Smooth muscle cell of the brain vasculature (primary cell): Measurements from ENCODE around the gene MAP1A.

Experiments
- DNase-seq: peaks from one replicate; pipeline ENCODE4 v3.0.0-alpha.2; 2012; ENCODE audit warnings: low read depth, low spot score

MAP1A gene

DNA sequence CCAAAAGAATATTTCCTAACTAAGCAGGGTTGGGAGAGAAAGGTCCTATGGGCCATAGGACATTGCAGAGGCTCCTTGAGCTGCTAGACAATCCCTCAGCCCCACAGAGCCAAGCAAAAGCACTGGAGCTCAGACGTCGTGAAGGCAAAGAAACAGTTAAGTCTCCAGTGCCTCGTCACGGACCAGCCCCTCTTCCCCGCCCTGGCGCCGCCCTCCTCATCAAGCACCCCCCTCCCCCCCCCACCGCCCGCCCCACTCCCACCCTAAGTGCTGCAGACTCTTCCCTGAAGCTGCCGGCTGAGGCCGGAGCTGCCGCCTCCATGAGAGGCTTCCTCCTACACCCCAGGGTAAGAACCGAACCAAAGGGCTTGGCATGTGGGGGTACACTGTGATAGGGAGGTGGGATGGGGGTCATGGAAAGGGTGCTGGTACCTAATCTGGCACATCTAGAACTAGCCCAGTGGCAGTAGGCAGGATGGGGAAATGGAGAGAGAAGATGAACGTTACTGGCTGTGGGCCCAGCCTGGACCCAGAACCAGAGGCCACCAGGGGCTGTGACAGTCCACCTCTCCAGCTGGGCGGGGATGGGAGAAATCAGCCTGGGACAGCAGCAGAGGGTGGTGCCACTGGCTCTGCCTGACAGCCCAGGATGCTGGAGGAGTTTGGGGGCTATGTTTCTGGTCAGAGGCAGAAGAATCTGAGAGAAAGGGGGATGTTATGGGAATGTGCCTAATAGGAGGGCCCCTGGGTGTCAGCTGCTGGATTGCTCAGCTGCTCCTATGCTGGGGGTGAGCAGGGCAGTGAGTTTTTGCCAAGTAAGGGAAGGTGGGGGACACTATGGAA, at the start of gene MAP1A:
Gene MAP1A, plus strand, starts transcription at position 255 of the 843 bp plus-strand sequence. CDS start 3,866 bp downstream, outside the sequence.
- DNase-seq: no peak

DNA sequence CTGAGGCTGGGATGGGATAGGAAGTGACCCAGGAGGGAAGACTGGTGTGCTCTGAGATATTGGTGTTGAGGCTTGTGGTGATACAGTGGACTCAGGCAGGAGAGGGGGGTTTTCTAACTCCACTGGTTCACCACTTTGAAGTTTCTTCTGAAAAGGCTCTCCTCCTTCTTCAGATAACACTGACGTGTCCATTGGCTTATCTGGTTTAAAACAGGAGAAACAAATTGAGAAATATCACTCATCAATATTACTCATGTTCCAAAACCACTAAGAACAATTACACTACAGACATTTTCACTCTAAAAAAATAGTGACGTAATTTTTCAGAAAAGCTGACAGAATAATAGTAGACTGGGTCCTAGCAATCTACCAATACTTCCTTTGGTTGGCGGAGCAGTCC, 47.5 kb upstream of the MAP1A start:
- no peak for DNase-seq

DNA sequence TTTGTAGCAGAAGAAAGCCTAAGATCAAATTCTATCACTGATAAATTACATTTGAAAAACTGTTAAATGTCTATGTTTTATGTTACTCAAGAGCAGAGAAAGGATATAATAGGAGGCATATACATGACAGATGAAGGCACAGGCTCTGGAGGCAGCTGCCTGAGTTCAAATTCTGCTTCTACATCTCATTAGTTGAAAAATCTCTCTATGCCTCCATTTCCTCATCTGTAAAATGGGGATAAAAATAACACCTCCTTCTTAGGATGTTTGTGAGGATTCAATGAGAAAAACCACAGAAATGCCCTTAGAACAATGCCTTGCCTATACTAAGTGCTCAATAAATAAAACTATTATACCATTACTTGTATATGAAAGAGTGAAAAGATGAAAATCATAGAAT, 45.4 kb upstream of the MAP1A start:
- no peak for DNase-seq

DNA sequence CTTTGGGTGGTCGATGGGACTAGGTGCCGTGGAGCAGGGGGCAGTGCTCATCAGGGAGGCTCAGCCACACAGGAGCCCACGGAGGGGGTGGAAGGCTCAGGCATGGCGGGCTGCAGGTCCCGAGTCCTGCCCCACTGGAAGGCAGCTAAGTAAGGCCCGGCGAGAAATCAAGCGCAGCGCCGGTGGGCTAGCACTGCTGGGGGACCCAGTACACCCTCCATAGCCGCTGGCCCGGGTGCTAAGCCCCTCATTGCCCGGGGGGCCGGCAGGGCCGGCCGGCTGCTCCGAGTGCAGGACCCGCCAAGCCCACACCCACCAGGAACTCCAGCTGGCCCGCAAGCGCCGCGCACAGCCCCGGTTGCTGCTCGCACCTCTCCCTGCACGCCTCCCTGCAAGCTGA, 43.5 kb upstream of the MAP1A start:
- DNase-seq: no peak

DNA sequence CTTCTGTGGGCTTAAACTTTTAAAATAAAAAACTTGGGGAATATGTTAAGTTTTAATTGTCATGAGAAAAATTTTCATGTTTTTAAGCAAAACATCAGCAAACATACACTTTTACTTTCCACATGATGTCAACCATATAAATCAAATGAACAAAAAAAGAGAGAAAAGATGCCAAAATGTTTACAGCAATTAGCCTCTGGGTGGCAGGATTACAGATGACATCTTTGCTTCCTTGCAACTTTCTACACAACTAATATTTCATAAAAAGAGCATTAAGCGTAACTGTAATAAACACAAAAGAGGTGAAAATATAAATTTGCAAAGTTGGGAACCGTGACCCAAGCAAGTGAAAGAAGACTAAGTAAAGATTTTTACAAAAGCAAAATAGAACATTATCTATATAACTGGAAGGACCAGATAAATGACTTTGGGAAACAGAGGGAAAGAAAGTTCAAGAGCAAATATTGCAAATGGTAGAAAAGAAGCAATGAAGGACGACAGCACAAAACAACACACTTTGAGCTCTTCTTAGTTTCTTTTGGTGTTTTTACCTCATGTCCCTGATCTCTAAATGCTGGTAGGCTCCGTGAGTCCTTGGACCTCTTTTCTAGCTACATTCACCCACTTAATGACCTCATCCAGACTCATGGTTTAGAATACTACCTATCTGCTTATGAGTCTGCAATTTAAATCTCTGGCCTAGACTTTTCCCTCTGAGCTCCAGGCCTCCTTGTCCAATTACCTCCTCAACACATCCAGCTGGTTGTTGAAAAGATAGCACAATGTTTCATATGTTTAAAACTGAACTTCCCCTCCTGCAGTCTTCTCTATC, 33.9 kb upstream of the MAP1A start:
- no peak for DNase-seq

DNA sequence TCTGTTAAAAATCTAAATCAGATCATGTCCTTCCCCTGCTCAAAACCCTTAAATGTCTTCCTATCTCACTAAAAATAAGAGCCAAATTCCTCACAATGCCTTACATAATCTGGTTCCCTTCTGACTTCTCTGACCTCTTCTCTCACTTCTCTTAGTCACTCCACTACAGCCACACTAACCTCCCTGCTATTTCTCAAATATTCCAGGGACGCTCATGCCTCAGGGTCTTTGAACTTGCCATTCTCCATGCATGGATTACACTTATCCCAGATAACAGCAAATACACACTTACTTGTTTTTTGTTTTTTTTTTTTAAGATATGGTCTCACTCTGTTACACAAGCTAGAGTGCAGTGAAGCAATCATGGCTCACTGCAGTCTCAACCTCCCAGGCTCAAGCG, 33.0 kb upstream of the MAP1A start:
- DNase-seq: no peak

DNA sequence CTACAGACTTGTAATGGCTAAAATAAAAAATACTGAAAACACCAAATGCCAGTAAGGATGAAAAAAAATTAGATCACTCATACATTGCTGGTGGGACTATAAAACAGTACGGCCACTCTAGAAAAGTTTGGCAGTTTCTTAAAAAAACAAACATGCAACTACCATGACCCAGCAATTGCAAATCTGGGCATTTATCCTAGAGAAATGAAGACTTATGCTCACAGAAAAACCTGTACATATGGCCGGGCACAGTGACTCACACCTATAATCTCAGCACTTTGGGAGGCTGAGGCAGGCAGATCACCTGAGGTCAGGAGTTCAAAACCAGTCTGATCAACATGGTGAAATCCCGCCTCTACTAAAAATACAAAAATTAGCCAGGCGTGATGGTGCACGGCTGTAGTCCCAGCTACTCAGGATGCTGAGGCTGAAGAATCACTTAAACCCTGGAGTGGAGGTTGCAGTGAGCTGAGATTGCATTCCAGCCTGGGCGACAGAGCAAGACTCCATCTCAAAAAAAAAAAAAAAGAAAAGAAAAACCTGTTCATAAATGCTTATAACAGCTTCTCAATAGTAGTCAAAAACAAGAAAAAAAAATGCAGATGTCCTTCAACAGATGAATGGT, 30.0 kb upstream of the MAP1A start:
- no peak for DNase-seq

DNA sequence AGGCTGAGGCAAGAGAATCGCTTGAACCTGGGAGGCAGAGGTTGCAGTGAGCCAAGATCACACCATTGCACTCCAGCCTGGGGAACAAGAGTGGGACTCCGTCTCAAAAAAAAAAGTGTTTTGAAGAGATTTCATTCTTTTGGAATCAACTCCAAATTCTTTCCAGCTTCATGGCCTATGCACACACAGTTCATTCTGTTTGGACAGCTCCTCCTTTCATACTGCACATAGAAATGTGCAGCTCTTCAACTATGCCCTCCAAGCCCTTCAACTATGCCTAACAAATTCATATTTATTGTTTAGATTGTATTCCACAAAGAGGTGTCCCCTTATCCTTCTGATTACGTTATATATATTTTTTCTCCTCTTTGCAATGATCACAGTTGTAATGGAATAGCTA, 28.6 kb upstream of the MAP1A start:
- no peak for DNase-seq

DNA sequence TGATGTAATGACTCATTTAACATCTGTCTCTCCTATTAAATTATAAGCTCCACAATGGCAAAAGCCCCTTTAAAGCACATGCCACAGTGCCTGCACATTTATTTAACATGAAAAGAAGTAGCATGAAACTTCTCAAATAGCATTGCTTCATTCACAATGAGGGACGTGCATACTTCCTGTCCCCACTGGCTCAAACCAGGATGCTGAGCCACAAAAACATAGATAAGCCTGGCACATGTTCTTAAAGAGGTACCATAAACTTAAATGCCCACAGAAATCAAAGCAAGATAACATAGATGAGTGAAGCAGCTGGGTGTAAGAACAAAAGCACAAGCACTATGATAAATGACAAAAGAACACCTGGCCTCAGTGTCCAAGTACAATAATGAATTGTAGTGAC, 28.2 kb upstream of the MAP1A start:
- no peak for DNase-seq

DNA sequence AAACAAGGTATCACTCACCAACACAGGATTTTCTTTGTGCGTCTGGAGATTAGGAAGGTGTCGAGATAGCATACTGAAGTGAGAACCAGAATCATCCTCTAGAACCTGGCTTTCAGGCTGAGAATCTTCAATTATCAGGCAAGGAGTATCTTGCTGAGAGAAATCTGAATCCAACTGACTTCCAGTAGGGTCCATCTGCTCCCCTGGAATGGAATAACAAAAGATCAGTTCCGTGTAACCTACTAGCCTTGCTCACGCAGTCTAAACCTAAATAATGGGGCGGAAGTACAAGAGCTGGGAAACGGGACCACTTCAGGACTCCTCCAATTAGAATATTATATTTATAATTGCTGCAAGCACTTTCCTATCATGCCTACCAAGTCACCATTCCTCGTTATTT, 25.1 kb upstream of the MAP1A start:
- DNase-seq: no peak

DNA sequence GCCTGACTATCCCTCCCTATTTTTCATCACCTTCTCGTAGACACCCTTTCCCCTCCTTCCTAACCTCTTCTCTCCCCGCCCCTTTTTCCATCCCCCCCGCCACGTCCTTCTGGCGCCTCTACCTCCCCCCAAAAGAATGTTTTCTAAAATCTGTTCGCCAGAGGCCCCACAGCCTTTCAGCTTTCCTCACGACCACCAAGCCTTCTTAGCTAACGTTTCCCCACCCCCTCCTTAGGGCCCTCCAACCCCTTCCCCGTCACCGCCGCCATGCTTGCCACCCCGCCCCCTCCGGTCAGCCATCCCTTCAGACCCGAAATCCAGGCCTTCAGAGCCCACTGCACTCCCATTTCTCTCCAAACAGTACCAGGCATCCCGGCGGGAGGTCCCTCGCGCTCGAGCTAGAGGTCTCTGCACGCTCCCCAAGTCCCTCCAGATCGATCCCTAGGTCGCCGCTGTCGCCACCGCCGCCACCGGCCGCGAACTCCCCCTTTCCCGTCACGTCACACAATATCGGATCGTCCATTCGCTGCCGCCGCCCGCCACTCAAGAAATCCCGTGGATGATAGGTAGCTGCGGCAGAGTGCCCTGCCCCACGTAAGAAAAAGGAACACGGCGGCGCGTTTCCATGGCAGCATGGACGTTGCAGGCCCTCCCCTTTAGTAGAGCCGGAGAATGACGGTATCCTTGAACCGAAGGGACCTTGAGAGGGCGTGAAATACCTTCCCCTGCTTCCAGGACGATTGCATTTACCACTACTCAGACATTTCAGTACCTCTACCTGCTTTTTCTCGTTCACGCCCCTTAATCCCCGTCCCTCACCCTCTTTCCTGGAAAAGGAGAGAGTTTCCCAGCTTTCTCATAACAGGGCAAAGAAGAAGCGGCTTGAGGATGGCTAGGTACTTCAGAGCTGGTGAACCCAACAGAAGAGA, 24.5 kb upstream of the MAP1A start, which contains the start of gene TP53BP1:
Gene TP53BP1, minus strand, starts transcription at position 484 of the 929 bp plus-strand sequence. Its CDS starts 113 bp downstream, at position 371.
- peak; percentile 74 for DNase-seq

DNA sequence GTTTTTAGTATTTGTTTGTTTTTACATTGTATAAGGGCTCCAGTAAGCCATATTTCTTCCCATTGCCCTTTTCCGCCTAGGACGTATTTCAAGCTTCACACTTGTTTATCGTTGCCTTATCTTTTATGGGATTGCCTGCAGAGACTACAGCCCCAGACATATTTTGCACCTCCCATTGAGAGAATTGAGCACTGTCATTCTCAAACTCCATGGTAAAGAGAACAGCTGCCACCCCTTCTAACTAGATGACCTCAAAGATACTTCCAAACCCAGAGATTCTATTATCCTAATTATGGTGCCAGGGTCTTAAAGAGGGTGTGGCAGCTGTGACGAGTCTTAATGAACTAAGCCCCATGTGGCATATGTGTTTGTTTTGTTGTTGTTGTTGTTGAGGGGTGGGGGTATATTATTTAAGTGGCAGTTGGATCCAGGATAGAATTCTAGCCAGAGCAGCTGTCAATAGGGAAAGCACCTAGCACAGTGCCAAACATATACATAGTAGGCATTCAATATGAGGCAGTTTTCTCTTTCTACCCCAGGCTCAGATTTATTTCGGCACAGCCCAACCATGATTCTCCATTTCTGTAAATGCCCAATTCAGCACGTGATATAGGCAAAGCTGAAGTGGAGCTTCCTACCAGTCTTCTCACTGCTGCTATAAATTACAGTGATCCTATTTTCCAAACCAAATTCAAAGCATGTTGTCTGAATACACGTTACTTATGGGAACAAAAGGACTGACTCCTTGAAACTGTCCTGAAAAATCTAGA, 23.5 kb upstream of the MAP1A start:
- DNase-seq: no peak

DNA sequence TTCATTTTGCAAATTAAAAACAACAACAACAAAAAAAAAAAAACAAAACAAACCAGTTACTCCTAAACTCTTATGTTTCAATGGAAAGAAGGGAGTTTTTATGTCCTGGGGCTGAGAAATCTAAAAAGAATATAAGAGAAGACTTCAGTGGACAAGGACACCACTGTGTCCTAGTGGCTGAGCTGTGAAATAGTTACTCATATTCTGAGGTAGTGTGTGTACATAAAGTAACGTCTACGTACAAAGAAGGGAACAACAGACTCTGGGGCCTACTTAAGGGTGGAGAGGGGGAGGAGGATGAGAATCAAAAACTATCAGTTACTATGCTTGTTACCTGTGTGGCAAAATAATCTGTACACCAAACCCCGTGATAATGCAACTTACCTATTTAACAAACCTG, 18.4 kb upstream of the MAP1A start:
- DNase-seq: no peak

DNA sequence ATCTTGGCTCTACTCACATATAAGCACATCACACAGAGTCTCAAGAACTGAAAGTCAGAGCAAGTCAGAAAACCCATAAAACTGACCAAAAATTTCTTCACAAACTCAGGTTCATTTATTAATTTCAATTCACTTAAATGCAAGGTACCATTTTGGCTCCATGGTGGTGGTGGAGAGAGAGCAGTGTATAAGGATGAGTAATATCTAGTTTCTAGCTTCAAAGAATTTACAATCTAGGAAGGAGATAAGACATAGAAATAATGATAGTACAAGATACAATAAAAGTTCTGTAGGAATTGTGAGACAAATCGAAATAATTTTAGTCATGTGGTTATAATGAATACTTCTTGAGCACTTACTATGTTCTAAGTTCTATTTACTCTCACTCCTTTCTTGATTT, 17.8 kb upstream of the MAP1A start:
- DNase-seq: no peak

DNA sequence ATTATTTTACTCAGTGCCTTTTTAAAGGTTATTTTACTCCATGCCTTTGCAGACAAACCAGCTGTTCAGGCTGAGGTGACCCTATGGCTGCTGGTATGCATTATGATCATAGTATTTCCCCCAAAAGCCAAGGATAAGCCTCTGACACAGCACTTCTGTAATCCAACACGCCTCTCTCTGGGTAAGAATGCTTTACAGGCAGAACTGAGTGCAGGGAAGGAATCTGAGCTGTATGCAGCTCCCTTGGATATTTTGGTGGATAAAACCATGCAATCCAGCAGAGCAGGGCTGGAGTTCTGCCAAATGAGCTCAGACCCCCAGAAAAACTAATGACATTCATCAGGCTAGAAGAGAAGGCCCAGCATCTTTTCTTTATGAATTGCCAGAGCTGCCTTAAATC, 11.7 kb upstream of the MAP1A start:
- DNase-seq: no peak

DNA sequence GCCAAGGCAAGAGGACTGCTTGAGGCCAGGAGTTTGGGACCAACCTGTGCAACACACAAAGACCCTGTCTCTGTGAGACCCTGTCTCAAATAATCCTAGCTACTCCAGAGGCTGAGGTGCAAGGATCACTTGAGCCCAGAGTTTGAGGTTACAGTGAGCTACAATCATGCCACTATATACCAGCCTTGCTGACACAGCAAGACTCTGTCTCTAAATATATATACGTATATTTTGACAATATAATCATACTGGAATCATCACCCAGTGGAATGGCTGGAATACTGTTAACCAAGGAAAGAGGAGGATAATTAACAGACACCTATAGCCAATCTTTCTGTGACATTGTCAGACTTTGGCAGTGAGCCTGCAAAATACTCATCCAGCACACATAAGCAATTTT, 9.0 kb upstream of the MAP1A start:
- DNase-seq: no peak

DNA sequence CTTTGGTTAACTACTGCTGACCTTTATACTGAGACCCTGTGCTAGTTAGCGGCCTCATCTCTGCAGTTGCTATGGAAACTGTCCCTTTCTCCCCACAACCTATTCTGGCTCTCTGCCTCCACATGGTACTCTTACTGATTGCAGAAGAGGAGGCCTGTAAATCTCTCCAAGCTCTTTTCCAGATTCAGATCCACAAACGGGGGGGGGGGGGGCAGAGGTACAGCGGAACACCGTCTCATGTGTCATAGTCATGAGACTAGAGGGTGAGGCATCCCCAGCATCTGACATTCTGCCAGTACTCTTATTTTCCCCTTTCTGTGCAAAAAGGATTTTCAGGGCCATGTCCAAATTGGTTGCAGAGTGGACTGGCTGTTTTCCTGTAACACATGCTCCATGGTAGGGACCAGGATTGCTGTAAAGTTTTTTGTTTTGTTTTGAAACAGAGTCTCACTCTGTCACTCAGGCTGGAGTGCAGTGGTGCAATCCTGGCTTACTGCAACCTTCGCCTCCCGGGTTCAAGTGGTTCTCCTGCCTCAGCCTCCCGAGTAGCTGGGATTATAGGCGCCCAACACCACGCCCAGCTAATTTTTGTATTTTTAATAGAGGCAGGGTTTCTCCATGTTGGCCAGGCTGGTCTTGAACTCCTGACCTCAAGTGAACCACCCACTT, 8.3 kb upstream of the MAP1A start:
- DNase-seq: no peak

DNA sequence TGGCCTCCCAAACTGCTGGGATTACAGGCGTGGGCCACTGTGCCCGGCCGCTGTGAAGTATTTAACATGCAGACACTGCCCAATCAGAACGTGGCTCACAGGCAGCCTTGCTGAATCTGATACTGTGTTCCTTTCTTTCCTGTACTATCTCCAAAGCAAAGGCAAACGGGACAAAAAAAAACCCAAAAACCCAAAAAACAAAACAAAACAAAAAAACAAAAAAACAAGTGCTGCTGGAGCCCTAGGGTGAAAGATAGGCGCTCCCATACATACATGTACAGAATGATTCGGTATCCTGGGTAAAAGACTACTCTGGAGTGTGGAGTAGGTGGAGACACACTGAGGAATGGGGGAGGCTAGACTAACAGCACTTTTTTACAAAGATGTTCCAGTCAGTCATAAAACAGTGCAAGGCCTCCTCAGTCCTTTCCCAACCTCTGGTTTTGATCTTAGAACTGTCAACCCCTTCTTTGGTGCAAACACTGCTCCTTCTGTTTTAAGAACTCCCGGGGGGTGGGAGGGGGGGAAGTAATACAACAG, 7.7 kb upstream of the MAP1A start:
- DNase-seq: no peak

DNA sequence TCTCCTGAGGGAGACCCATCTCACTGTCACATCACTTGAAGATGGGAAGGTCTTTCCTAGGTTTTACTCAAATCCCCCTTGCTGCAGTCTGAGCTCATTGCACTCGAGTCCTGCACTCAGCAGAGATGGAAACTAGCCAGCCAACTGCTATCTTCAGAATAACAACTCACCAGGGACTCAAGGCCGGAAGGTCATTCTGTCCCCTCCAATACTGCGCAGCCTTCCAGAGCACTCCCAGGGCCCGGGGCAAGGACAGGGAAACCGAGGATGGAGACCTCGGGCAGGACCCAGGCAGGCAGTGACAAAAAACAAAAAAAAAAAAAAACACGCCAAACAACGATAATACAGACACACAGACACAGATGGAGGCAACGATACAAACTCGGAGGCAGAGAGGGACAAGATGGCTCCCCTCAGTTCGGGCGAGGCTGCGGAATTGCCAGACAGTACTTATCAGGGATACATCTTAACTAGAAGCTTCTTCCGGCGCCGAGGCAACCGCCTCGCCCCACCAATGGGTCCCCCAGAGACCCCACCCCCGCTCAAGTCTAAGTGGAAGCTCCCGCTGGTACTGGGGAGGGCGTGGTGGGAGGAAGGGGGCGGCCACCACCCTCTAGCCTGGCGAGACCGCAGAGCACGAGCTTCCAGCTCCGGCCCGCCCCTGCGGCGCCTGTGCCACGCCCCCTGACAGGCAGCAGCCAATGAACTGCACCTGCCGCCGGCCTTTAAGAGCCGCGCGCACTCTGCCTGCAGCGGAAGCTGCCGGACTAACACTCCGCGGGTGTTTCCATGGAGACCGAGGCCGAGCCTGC, 7.0 kb upstream of the MAP1A start:
- DNase-seq: peak; percentile 95
